CD4-positive, CD25-positive, alpha-beta regulatory T cell (primary cell): ENCODE measurements around the gene MFN1. TPM values are rescaled to one million over a fixed set of nuclear protein-coding genes. Genes with fewer than 3 reads are reported as not detected.

ENCODE experiments used
- ATAC-seq, 2 donors: fragments of 150-1000 bp; cut with Tn5 transposase; one replicate each; pipeline ENCODE4 v1.10.0; 2021; ENCODE audit warnings: low read depth in 2 of 2, moderate number of reproducible peaks in 2 of 2, moderate library complexity in 1 of 2
- DNase-seq, 3 donors: peaks; one replicate each; pipeline versions ENCODE4 v3.0.0 to v3.0.0-alpha.2; 2012 to 2022; ENCODE audit warnings: mixed read lengths in 1 of 3
- H3K27ac ChIP-seq: one replicate; pipeline ENCODE4 v1.7.0; 2013; ENCODE audit warnings: mild to moderate bottlenecking, low read length; ENCODE audit not compliant: insufficient read depth, poor library complexity, severe bottlenecking
- H3K27me3 ChIP-seq: one replicate; pipeline ENCODE4 v1.7.0; 2013; ENCODE audit warnings: low read length; ENCODE audit not compliant: control insufficient read depth, insufficient read depth
- H3K36me3 ChIP-seq: one replicate; pipeline ENCODE4 v1.7.0; 2013; ENCODE audit warnings: mild to moderate bottlenecking, low read length, moderate library complexity; ENCODE audit not compliant: control insufficient read depth, insufficient read depth
- H3K4me1 ChIP-seq: 2 replicates; pipeline ENCODE4 v1.7.0; 2013; ENCODE audit warnings: mild to moderate bottlenecking, low read length; ENCODE audit not compliant: insufficient read depth, control insufficient read depth, poor library complexity, severe bottlenecking
- H3K4me3 ChIP-seq: one replicate; pipeline ENCODE4 v1.7.0; 2013; ENCODE audit warnings: low read depth, mild to moderate bottlenecking, low read length, moderate library complexity
- H3K9me3 ChIP-seq, 2 experiments: 1 replicate in 1 of 2; 2 replicates in 1 of 2; pipeline ENCODE4 v1.7.0; 2013; ENCODE audit warnings: low read length in 2 of 2, mild to moderate bottlenecking in 1 of 2, moderate library complexity in 1 of 2; ENCODE audit not compliant: control insufficient read depth in 2 of 2
- H3K27ac Mint-ChIP-seq, 3 donors: one replicate each; pipeline ENCODE4 v1.8.0; 2020 to 2022; ENCODE audit warnings: mild to moderate bottlenecking in 3 of 3, mixed read lengths in 3 of 3, moderate library complexity in 2 of 3
- H3K27me3 Mint-ChIP-seq: one replicate; pipeline ENCODE4 v1.8.0; 2022; ENCODE audit warnings: mild to moderate bottlenecking, mixed read lengths
- H3K36me3 Mint-ChIP-seq: one replicate; pipeline ENCODE4 v1.8.0; 2020; ENCODE audit warnings: mixed read lengths
- H3K4me1 Mint-ChIP-seq, 4 donors: one replicate each; pipeline ENCODE4 v1.8.0; 2020 to 2022; ENCODE audit warnings: mixed read lengths in 4 of 4, mild to moderate bottlenecking in 1 of 4
- H3K4me3 Mint-ChIP-seq, 4 donors: one replicate each; pipeline ENCODE4 v1.8.0; 2020 to 2022; ENCODE audit warnings: mild to moderate bottlenecking in 4 of 4, mixed read lengths in 4 of 4, moderate library complexity in 3 of 4
- H3K9me3 Mint-ChIP-seq, 7 donors: one replicate each; pipeline ENCODE4 v1.8.0; 2020 to 2022; ENCODE audit warnings: mixed read lengths in 7 of 7, mild to moderate bottlenecking in 3 of 7, moderate library complexity in 2 of 7
- polyA plus RNA-seq, 4 donors: library from polyadenylated mRNA; unstranded; fragments of 300-500 nt; fragmentation: Illumina TruSeq; gene quantifications; one replicate each; pipeline ENCODE4 v1.2.3, GENCODE V29; 2021
- total RNA-seq: library from RNA; stranded (reverse); gene quantifications from one replicate; pipeline ENCODE4 v1.2.3, GENCODE V29; 2022

Gene MFN1
- total and polyA plus RNA-seq, 5 donors from 2014 or later: 10.5 to 45.6 (median 10.8) TPM

- Mint-ChIP-seq H3K27me3 (peaks cover 6% of the 10 kb centered on the region), H3K4me1 (peaks cover 22 to 45% (median 32%) of the 10 kb centered on the region in 4 donors)
Observed at GRCh38 chr3:179323197-179324110, 24.1 kb upstream of the MFN1 start.

GRCh38 chr3:179324270-179324754 is 23.2 kb upstream of the MFN1 start:
- H3K36me3 Mint-ChIP-seq: peaks cover 13% of the 10 kb centered on the region
- H3K27ac Mint-ChIP-seq: peak overlapping the region; percentile 91 to 95 (median 92)
- DNase-seq: peak in 2 of 3 donors; percentile 32 to 69
- H3K27ac ChIP-seq: peak overlapping the region; percentile 96
- no peaks in the 10 kb centered on the region for H3K9me3 Mint-ChIP-seq
- H3K27me3 Mint-ChIP-seq: peaks cover 6% of the 10 kb centered on the region
- H3K27me3 ChIP-seq: no peaks in the 10 kb centered on the region
- H3K36me3 ChIP-seq: peaks cover 13% of the 10 kb centered on the region
- no peaks in the 10 kb centered on the region for H3K9me3 ChIP-seq
- H3K4me3 ChIP-seq: peak overlapping the region; percentile 98
- H3K4me1 ChIP-seq: peaks cover 29% of the 10 kb centered on the region
- peak in 1 of 2 donors; percentile 20 for ATAC-seq
- peaks cover 27 to 45% (median 32%) of the 10 kb centered on the region in 4 donors for H3K4me1 Mint-ChIP-seq
- H3K4me3 Mint-ChIP-seq: peak overlapping the region; percentile 92 to 98 (median 94)

More at GRCh38 chr3:179323197-179324110, 24.1 kb upstream of the MFN1 start:
- ATAC-seq: peak; percentile 30
- Histone ChIP-seq H3K4me1 (peaks cover 29% of the 10 kb centered on the region), H3K27ac (peak overlapping the region; percentile 96), H3K36me3 (peaks cover 6% of the 10 kb centered on the region), H3K4me3 (peak overlapping the region; percentile 98), H3K27me3 (no peaks in the 10 kb centered on the region), H3K9me3 (no peaks in the 10 kb centered on the region)
- peak overlapping the region; percentile 92 to 98 (median 94) for H3K4me3 Mint-ChIP-seq
- H3K36me3 Mint-ChIP-seq: peaks cover 8% of the 10 kb centered on the region
- peak; percentile 45 to 71 (median 63) for DNase-seq
- H3K27ac Mint-ChIP-seq: peak overlapping the region; percentile 91 to 95 (median 92)
- H3K9me3 Mint-ChIP-seq: no peaks in the 10 kb centered on the region

DNA sequence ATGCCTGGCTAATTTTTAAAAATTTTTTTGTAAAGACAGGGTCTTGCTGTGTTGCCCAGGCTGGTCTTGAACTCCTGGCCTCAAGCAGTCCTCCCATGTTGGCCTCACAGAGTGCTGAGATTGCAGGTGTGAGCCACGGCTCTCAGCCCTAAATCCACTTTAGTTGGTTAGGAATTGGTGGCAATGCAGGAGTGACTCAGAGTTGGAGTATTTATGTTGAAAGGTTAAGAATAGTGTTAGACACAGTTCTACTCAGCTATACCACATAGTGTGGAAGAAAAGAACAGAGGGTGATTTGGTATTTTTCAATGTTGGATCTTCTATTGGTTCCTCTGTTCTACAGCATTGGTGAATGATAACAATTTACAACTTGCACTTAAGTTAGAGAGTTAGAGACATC is 17.1 kb upstream of the MFN1 start:
- no peak overlapping the region for H3K4me3 ChIP-seq
- peaks cover 6 to 21% (median 8%) of the 10 kb centered on the region in 4 donors for H3K4me1 Mint-ChIP-seq
- peak overlapping the region in 1 of 3 donors; percentile 29 for H3K27ac Mint-ChIP-seq
- no peaks in the 10 kb centered on the region for H3K27me3 ChIP-seq
- H3K27ac ChIP-seq: no peak overlapping the region
- H3K27me3 Mint-ChIP-seq: no peaks in the 10 kb centered on the region
- peaks cover 35% of the 10 kb centered on the region for H3K36me3 Mint-ChIP-seq
- H3K36me3 ChIP-seq: peaks cover 62% of the 10 kb centered on the region
- no peaks in the 10 kb centered on the region for H3K9me3 ChIP-seq
- ATAC-seq: no peak
- no peak for DNase-seq
- H3K9me3 Mint-ChIP-seq: no peaks in the 10 kb centered on the region
- H3K4me3 Mint-ChIP-seq: no peak overlapping the region
- no peaks in the 10 kb centered on the region for H3K4me1 ChIP-seq

- Histone ChIP-seq H3K27ac (no peak overlapping the region), H3K4me1 (no peaks in the 10 kb centered on the region), H3K9me3 (no peaks in the 10 kb centered on the region), H3K36me3 (peaks cover 69% of the 10 kb centered on the region), H3K4me3 (no peak overlapping the region), H3K27me3 (no peaks in the 10 kb centered on the region)
- H3K4me3 Mint-ChIP-seq: no peak overlapping the region
- peaks cover 0 to 21% (median 5%) of the 10 kb centered on the region in 4 donors for H3K4me1 Mint-ChIP-seq
- H3K27ac Mint-ChIP-seq: no peak overlapping the region
- DNase-seq (no peak), ATAC-seq (no peak)
- H3K36me3 Mint-ChIP-seq: peaks cover 35% of the 10 kb centered on the region
- H3K9me3 Mint-ChIP-seq: no peaks in the 10 kb centered on the region
- H3K27me3 Mint-ChIP-seq: no peaks in the 10 kb centered on the region
Observed at GRCh38 chr3:179332240-179332639, 15.3 kb upstream of the MFN1 start.

- Mint-ChIP-seq H3K27me3 (no peaks in the 10 kb centered on the region), H3K36me3 (peaks cover 33% of the 10 kb centered on the region), H3K4me1 (peaks cover 0 to 15% (median 0%) of the 10 kb centered on the region in 4 donors), H3K9me3 (no peaks in the 10 kb centered on the region), H3K27ac (no peak overlapping the region), H3K4me3 (no peak overlapping the region)
- H3K4me3 ChIP-seq: no peak overlapping the region
- H3K27ac ChIP-seq: no peak overlapping the region
- H3K36me3 ChIP-seq: peaks cover 67% of the 10 kb centered on the region
- no peaks in the 10 kb centered on the region for H3K4me1 ChIP-seq
- ATAC-seq: no peak
- no peak for DNase-seq
- no peaks in the 10 kb centered on the region for H3K27me3 ChIP-seq
- H3K9me3 ChIP-seq: no peaks in the 10 kb centered on the region
Observed at GRCh38 chr3:179333084-179333483, 14.4 kb upstream of the MFN1 start.

DNA sequence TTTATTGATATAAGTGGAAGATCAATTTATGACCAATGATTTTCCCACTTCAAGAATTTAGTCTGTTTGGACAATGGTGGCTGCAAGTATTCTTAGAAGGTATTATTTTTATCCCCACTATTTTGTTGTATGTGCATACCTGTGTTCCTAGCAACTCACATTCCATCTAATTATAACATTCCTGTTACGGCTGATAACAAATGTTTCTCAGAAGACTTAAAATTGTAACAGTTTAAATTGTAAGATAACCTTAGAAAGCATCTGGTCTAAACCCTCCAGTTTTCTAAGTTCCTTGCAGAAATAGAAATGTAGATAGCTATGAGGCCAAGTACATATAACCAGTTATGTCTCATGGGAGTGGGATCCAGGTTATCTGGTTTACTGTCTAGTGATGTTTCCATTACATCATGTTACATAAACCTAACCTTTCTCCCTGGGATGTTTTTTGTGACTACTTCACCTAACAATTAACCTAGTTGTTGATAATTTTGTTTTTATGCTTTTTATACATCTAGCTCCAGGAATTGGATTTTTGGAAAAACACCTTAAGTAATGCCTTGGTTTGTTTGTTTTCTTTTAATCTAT is 11.1 kb upstream of the MFN1 start:
- H3K4me1 ChIP-seq: no peaks in the 10 kb centered on the region
- Mint-ChIP-seq H3K27me3 (no peaks in the 10 kb centered on the region), H3K36me3 (peaks cover 24% of the 10 kb centered on the region), H3K9me3 (no peaks in the 10 kb centered on the region), H3K27ac (no peak overlapping the region), H3K4me3 (no peak overlapping the region), H3K4me1 (peaks cover 0 to 11% (median 0%) of the 10 kb centered on the region in 4 donors)
- H3K27me3 ChIP-seq: no peaks in the 10 kb centered on the region
- DNase-seq (no peak), ATAC-seq (no peak)
- no peaks in the 10 kb centered on the region for H3K9me3 ChIP-seq
- no peak overlapping the region for H3K27ac ChIP-seq
- no peak overlapping the region for H3K4me3 ChIP-seq
- peaks cover 40% of the 10 kb centered on the region for H3K36me3 ChIP-seq

GRCh38 chr3:179348325-179349013 is 960 bp downstream of the MFN1 start:
- Mint-ChIP-seq H3K4me3 (peak overlapping the region; percentile 97 to 99 (median 98)), H3K9me3 (no peaks in the 10 kb centered on the region), H3K27ac (peak overlapping the region; percentile 93 to 99 (median 98)), H3K27me3 (no peaks in the 10 kb centered on the region), H3K36me3 (peaks cover 14% of the 10 kb centered on the region), H3K4me1 (peaks cover 15 to 37% (median 22%) of the 10 kb centered on the region in 4 donors)
- ATAC-seq: no peak
- Histone ChIP-seq H3K27ac (peak overlapping the region; percentile 77), H3K9me3 (no peaks in the 10 kb centered on the region), H3K36me3 (peaks cover 26% of the 10 kb centered on the region), H3K27me3 (no peaks in the 10 kb centered on the region), H3K4me1 (peaks cover 24% of the 10 kb centered on the region), H3K4me3 (peak overlapping the region; percentile 95)
- peak in 1 of 3 donors; percentile 39 for DNase-seq
